ENCODE results near the gene ARHGEF16.

DNA sequence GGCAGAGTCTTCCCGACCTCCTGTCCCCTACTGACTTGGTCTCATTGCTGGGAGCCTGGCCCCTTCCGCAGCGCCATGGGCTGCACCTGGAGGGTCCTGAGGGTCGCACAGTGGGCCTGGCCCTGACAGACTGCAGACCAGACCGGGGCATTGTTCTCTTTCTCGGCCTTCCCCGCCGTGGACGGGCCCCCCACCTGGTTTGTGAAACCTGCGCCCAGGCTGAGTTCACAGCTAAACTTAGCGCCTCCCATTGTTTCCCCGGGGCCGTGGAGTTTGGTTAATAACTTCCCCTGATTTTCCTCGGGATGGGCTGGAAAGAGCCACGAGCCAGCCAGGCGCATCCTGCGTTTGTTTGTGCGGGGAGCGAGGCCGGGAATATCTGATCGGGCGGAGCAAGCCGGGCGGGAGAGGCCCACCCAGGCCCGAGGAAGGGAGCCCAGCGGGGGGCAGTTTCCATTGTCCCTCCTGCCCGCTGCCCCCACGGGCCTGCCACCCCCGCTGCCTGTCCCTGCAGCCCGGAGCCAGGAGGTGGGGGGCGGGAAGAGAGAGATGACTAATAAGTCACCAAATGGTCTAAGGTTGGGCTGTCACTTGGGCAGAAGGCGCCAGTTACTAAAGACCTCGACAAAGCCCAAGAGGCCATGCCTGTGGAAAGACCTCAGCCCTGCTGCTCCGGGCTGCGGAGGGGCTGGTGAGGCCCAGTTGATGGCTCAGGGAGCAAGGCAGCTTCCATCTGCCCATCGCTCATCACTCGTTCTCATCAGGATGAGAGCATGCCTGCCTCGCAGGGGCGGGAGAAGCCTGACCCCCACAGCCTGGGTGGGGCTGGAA, 39.0 kb upstream of the ARHGEF16 start:
- TF ChIP-seq, protein P1, sequence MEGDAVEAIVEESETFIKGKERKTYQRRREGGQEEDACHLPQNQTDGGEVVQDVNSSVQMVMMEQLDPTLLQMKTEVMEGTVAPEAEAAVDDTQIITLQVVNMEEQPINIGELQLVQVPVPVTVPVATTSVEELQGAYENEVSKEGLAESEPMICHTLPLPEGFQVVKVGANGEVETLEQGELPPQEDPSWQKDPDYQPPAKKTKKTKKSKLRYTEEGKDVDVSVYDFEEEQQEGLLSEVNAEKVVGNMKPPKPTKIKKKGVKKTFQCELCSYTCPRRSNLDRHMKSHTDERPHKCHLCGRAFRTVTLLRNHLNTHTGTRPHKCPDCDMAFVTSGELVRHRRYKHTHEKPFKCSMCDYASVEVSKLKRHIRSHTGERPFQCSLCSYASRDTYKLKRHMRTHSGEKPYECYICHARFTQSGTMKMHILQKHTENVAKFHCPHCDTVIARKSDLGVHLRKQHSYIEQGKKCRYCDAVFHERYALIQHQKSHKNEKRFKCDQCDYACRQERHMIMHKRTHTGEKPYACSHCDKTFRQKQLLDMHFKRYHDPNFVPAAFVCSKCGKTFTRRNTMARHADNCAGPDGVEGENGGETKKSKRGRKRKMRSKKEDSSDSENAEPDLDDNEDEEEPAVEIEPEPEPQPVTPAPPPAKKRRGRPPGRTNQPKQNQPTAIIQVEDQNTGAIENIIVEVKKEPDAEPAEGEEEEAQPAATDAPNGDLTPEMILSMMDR (IDR thresholded peaks at IDR 0.05): no peak
- no peak for TF ChIP-seq POLR2A (IDR thresholded peaks at IDR 0.05)
- TF ChIP-seq EP300 (IDR thresholded peaks at IDR 0.05): no peak
